Measurements from ENCODE around the gene MST1.

Gene MST1

DNA sequence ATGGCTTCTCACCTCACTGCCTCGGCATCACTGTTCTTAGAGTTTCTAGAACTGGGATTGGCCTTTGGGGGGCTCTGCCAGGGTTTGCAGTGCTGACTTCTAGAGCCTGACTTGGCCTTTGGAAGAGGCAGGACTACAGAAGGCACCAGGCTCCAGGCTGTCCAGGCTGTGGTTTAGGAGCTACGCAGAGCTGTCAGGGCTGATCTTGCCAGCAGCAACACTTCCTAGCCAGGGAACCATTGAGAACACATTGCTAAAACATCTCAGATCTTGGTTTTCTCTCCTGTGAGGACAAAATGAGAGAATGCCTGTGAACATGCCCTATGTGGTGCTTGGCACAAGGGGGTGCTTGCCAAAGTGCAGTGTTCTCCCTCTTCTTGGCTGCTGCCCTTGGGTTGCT, 49.7 kb downstream of the MST1 start:
- no peaks in the 10 kb centered on the region for H3K36me3 ChIP-seq (ENCODE audit: control insufficient read depth in 1 of 2, insufficient read depth in 2 of 2, low read length in 2 of 2)
- H3K9me3 ChIP-seq (ENCODE audit: control insufficient read depth in 1 of 2, low read length in 2 of 2): no peaks in the 10 kb centered on the region

DNA sequence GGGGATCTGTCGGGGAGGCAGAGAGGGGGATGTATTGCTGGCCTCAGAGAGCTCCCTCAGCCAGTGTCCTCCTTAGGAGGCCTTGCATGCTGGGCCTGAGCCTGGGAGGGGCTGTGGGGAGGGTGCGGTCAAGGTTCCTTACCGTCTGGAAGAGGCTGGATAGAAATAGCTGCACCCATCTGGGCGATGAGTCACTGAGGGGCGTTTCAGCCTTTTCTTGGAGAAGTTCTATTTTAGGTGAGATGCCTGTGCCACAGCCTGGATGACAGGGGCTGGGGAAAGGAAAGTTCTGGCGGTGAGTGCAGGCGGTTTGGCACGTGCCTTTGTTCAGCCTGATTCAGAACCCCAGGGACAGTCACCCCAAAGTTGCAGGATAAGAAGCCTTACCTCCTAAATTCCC, 50.8 kb downstream of the MST1 start:
- Histone ChIP-seq H3K9me3 (ENCODE audit: control insufficient read depth in 1 of 2, low read length in 2 of 2) (no peaks in the 10 kb centered on the region), H3K9ac (ENCODE audit: low read depth in 1 of 2, low read length in 2 of 2) (no peak overlapping the region), H3K36me3 (ENCODE audit: control insufficient read depth in 1 of 2, insufficient read depth in 2 of 2, low read length in 2 of 2) (no peaks in the 10 kb centered on the region), H3K4me1 (ENCODE audit: control insufficient read depth in 1 of 2, insufficient read depth in 2 of 2, low read length in 2 of 2) (no peaks in the 10 kb centered on the region), H3K27me3 (ENCODE audit: control insufficient read depth in 1 of 2, insufficient read depth in 2 of 2, low read length in 2 of 2) (no peaks in the 10 kb centered on the region), H3K4me3 (ENCODE audit: low read depth in 1 of 2, low read length in 2 of 2) (no peak overlapping the region), H3K27ac (ENCODE audit: low read depth, low read length) (no peak overlapping the region)

More for the DNA sequence above, 49.7 kb downstream of the MST1 start:
- Histone ChIP-seq H3K4me3 (ENCODE audit: low read depth in 1 of 2, low read length in 2 of 2) (no peak overlapping the region), H3K4me1 (ENCODE audit: control insufficient read depth in 1 of 2, insufficient read depth in 2 of 2, low read length in 2 of 2) (no peaks in the 10 kb centered on the region), H3K27me3 (ENCODE audit: control insufficient read depth in 1 of 2, insufficient read depth in 2 of 2, low read length in 2 of 2) (no peaks in the 10 kb centered on the region), H3K27ac (ENCODE audit: low read depth, low read length) (no peak overlapping the region), H3K9ac (ENCODE audit: low read depth in 1 of 2, low read length in 2 of 2) (no peak overlapping the region)

DNA sequence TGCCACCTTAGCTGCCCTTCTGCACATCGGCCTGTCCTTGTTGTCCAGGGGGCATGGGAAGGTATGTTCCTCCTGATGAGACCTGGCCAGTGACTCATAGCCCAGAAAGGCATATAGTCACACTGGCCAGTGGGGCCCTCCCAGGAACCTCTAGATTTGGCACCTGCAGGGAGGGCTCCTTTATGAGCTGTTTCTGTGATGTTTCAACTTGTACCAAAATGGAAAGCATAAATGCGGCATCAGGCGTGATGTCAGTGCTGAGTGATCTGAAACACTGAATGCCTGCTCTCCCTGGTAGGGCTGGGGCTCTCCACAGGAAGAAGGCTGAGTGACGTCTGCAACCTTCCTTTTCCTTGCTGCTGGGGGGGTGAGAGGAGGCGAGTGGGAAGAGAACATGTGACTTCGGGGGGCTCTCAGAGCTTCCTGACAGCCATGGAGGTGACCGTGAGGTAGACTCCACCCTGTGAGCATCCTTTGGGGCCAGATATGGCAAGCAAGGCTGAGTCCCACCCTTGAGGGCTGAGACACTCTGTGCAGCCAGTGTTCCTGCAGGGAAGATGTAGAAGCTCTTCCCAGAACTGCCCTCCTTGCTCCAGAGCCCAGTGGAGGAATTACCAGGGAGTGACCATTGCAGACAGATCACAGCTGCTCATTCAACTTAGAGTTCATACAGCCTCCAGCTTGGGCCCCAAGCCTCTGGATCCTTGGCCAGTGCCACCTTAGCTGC, 52.2 kb downstream of the MST1 start:
- Histone ChIP-seq H3K4me1 (ENCODE audit: control insufficient read depth in 1 of 2, insufficient read depth in 2 of 2, low read length in 2 of 2) (no peaks in the 10 kb centered on the region), H3K36me3 (ENCODE audit: control insufficient read depth in 1 of 2, insufficient read depth in 2 of 2, low read length in 2 of 2) (no peaks in the 10 kb centered on the region), H3K4me3 (ENCODE audit: low read depth in 1 of 2, low read length in 2 of 2) (no peak overlapping the region), H3K27me3 (ENCODE audit: control insufficient read depth in 1 of 2, insufficient read depth in 2 of 2, low read length in 2 of 2) (no peaks in the 10 kb centered on the region), H3K27ac (ENCODE audit: low read depth, low read length) (no peak overlapping the region), H3K9ac (ENCODE audit: low read depth in 1 of 2, low read length in 2 of 2) (no peak overlapping the region), H3K9me3 (ENCODE audit: control insufficient read depth in 1 of 2, low read length in 2 of 2) (no peaks in the 10 kb centered on the region)

DNA sequence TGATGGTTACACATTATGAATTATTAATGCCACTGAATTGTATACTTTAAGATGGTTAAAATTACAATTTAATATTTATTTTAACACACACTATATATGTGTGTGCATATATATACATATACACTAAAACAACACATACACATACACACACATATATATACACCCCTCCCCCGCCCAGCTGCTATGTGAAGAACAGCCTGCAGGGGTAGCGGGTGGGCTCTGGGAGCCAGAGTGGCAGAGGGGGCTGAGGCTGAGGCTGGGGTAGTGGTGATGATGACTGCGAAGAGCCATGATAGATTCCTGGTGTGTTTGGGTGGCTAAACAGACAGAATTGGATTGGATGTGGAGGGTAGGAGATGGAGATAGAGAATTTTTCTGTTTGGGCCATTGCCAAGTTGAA, 54.5 kb downstream of the MST1 start:
- Histone ChIP-seq H3K9me3 (ENCODE audit: control insufficient read depth in 1 of 2, low read length in 2 of 2) (no peaks in the 10 kb centered on the region), H3K4me3 (ENCODE audit: low read depth in 1 of 2, low read length in 2 of 2) (no peak overlapping the region), H3K4me1 (ENCODE audit: control insufficient read depth in 1 of 2, insufficient read depth in 2 of 2, low read length in 2 of 2) (no peaks in the 10 kb centered on the region), H3K9ac (ENCODE audit: low read depth in 1 of 2, low read length in 2 of 2) (no peak overlapping the region), H3K36me3 (ENCODE audit: control insufficient read depth in 1 of 2, insufficient read depth in 2 of 2, low read length in 2 of 2) (no peaks in the 10 kb centered on the region), H3K27me3 (ENCODE audit: control insufficient read depth in 1 of 2, insufficient read depth in 2 of 2, low read length in 2 of 2) (no peaks in the 10 kb centered on the region), H3K27ac (ENCODE audit: low read depth, low read length) (no peak overlapping the region)

Data from duodenal mucosa (tissue), 2 donors.